Ishikawa (cell line): ENCODE results near the gene AIP.

Source experiments
- CEBPB ChIP-seq: IDR thresholded peaks from 2 replicates; pipeline ENCODE4 v1.6.1; 2012
- CREB1 ChIP-seq: IDR thresholded peaks from 2 replicates; pipeline ENCODE4 v1.6.1; 2012; ENCODE audit warnings: low read depth
- EGR1 ChIP-seq: IDR thresholded peaks from 2 replicates; pipeline ENCODE4 v1.6.1; 2012
- EP300 ChIP-seq: IDR thresholded peaks from 2 replicates; pipeline ENCODE4 v1.6.1; 2012; ENCODE audit warnings: borderline replicate concordance
- FOXM1 ChIP-seq: IDR thresholded peaks from 2 replicates; pipeline ENCODE4 v1.6.1; 2012; ENCODE audit warnings: low read depth, borderline replicate concordance
- NFIC ChIP-seq: IDR thresholded peaks from 2 replicates; pipeline ENCODE4 v1.6.1; 2012
- RAD21 ChIP-seq: IDR thresholded peaks from 2 replicates; pipeline ENCODE4 v1.6.1; 2012; ENCODE audit warnings: low read depth
- TAF1 ChIP-seq: IDR thresholded peaks from 2 replicates; pipeline ENCODE4 v1.6.1; 2012; ENCODE audit warnings: low read depth, mild to moderate bottlenecking
- TCF12 ChIP-seq: IDR thresholded peaks from 2 replicates; pipeline ENCODE4 v1.6.1; 2012; ENCODE audit warnings: low read depth
- TEAD4 ChIP-seq: IDR thresholded peaks from 2 replicates; pipeline ENCODE4 v1.6.1; 2012
- YY1 ChIP-seq: IDR thresholded peaks from 2 replicates; pipeline ENCODE4 v1.6.1; 2012; ENCODE audit warnings: low read depth
- ZBTB7A ChIP-seq: IDR thresholded peaks from 2 replicates; pipeline ENCODE4 v1.6.1; 2012; ENCODE audit warnings: low read depth
- TF ChIP-seq, protein P1 (sequence below): IDR thresholded peaks from 2 replicates; pipeline ENCODE4 v1.6.1; 2012
- TF ChIP-seq, protein P2 (sequence below): IDR thresholded peaks from 2 replicates; pipeline ENCODE4 v1.6.1; 2012; ENCODE audit warnings: low read depth, mild to moderate bottlenecking
- TF ChIP-seq, protein P3 (sequence below): IDR thresholded peaks from 2 replicates; pipeline ENCODE4 v1.6.1; 2012

The AIP gene

DNA sequence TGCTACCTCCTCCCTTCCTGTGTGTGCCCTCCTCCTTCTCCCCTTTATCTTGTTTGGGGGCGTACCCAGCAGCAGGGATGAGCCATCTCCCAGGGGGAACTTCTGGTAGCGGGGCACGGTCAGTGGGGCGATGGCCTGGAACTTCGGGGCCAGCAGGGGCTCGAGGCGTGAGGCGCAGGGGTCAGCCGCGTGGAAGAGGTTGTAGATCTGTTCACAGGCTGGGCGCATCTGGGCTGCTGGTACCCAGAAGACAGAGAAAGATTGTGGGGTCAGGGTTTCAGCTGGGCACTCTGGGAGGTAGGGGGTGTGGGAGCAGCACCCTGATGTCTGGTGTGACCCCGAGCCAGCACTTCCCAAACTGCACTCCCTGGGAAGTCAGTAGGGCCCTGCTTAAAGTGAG lies 13.3 kb downstream of the AIP start:
- no peak for TF ChIP-seq FOXM1
- TF ChIP-seq, protein P1, sequence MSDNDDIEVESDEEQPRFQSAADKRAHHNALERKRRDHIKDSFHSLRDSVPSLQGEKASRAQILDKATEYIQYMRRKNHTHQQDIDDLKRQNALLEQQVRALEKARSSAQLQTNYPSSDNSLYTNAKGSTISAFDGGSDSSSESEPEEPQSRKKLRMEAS: no peak

DNA sequence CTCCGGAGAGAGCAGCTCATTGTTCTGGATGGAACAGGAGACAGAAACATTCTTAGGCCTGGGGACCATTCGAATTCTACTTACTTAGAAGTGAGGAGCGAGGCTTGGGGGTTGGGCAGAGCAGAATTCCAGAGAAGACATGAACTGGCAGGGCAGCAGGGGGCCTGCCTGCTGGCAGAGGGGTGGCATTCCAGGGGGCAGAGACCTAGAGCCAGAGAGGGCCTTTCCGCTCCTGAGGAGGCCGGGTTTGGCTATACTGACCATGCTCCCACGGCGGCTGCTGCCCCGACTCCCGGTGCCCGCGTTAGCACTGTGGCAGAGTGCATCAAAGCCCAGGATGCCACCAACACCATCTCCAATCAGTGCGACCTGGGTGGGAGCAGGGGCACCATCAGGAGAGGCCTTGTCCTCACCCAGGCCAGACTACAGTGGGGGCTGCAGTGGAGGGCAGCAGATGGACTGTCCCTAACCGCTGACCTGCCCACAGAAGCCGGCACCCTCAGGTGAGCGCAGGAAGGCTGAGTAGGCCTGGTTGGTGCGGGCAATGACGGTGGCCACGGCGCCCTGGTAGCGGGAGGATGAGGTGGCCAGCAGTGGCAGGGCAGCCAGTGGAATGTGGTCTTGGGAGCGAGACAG lies 14.9 kb downstream of the AIP start:
- TF ChIP-seq FOXM1: no peak
- no peak for TF ChIP-seq EP300
- no peak for TF ChIP-seq TCF12
- TF ChIP-seq, protein P1: no peak
- no peak for TF ChIP-seq TEAD4
- TF ChIP-seq, protein P2, sequence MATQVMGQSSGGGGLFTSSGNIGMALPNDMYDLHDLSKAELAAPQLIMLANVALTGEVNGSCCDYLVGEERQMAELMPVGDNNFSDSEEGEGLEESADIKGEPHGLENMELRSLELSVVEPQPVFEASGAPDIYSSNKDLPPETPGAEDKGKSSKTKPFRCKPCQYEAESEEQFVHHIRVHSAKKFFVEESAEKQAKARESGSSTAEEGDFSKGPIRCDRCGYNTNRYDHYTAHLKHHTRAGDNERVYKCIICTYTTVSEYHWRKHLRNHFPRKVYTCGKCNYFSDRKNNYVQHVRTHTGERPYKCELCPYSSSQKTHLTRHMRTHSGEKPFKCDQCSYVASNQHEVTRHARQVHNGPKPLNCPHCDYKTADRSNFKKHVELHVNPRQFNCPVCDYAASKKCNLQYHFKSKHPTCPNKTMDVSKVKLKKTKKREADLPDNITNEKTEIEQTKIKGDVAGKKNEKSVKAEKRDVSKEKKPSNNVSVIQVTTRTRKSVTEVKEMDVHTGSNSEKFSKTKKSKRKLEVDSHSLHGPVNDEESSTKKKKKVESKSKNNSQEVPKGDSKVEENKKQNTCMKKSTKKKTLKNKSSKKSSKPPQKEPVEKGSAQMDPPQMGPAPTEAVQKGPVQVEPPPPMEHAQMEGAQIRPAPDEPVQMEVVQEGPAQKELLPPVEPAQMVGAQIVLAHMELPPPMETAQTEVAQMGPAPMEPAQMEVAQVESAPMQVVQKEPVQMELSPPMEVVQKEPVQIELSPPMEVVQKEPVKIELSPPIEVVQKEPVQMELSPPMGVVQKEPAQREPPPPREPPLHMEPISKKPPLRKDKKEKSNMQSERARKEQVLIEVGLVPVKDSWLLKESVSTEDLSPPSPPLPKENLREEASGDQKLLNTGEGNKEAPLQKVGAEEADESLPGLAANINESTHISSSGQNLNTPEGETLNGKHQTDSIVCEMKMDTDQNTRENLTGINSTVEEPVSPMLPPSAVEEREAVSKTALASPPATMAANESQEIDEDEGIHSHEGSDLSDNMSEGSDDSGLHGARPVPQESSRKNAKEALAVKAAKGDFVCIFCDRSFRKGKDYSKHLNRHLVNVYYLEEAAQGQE: no peak
- TF ChIP-seq RAD21: no peak
- no peak for TF ChIP-seq ZBTB7A
- no peak for TF ChIP-seq TAF1
- TF ChIP-seq, protein P3, sequence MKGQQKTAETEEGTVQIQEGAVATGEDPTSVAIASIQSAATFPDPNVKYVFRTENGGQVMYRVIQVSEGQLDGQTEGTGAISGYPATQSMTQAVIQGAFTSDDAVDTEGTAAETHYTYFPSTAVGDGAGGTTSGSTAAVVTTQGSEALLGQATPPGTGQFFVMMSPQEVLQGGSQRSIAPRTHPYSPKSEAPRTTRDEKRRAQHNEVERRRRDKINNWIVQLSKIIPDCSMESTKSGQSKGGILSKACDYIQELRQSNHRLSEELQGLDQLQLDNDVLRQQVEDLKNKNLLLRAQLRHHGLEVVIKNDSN: no peak
- no peak for TF ChIP-seq CREB1
- no peak for TF ChIP-seq NFIC
- TF ChIP-seq EGR1: no peak
- no peak for TF ChIP-seq YY1
- TF ChIP-seq CEBPB: no peak

DNA sequence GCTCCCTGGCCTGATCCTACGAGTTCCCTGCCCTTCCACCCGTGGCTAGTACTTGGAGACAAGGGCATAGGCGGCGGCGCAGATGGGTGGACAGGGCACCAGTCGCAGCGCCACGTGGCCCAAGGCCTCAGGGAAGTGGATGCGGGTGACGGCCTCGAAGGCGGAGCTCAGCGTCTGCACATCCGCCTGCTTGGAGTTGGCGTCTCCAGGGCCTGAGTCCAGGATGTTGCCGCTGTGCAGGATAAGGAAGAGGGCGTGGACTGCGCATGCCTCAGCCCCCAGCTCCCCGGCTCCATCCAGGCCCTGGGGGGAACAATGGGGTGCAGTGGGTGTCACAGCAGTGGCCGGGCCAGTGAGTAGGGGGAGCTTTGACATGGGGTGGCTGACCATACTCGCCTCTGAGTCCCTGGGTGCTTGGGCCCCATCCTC lies 15.7 kb downstream of the AIP start:
- no peak for TF ChIP-seq TCF12
- no peak for TF ChIP-seq TAF1
- no peak for TF ChIP-seq EP300
- TF ChIP-seq EGR1: no peak
- TF ChIP-seq RAD21: no peak
- no peak for TF ChIP-seq CEBPB
- no peak for TF ChIP-seq TEAD4
- TF ChIP-seq NFIC: no peak
- TF ChIP-seq, protein P1: no peak
- TF ChIP-seq, protein P2: no peak
- TF ChIP-seq FOXM1: no peak
- no peak for TF ChIP-seq YY1
- TF ChIP-seq CREB1: no peak
- no peak for TF ChIP-seq ZBTB7A
- TF ChIP-seq, protein P3: no peak

DNA sequence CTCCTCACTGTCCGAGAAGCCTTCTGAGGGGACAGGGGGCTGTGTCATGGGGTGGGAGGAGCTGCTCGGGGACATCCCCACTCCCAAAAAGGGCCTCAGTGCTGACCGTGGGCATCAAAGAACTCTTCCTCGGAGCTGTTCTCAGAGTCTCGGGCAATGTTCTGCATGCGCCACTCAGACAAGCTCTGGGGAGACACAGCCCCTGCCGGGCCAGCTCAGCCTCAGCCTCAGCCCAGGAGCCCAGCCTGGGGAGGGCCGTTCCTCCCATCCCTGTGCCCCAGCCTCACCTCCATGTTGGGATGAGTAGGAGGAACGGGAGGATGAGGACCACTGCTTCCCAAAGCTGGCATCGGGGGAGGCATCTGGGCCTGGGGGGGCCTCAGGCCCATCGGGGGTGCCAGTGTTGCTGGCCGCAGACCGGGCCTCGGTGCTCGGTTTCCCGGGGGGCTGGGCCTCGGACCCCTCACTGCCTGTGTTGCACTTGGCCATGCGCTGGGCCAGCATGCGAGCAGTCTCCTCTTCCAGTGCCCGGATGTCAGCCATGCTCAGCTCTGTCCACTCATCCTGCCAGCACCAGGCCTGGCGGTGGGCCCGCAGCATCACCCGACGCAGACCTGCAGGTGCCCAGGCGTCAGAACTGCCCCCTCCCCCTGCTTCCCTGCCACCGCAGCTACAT lies 17.1 kb downstream of the AIP start:
- TF ChIP-seq YY1 (no peak), ZBTB7A (no peak), EP300 (no peak), FOXM1 (no peak), RAD21 (no peak), TAF1 (no peak), TCF12 (no peak), CREB1 (no peak), EGR1 (no peak), TEAD4 (no peak), NFIC (no peak), CEBPB (no peak)
- TF ChIP-seq, protein P2: no peak
- TF ChIP-seq, protein P3: no peak
- TF ChIP-seq, protein P1: no peak
